ENCODE measurements around the gene DCUN1D3. TPM values are rescaled to one million over a fixed set of nuclear protein-coding genes. Genes with fewer than 3 reads are reported as not detected.
"Not testable (repeated sequence)": the region's sequence is repeated elsewhere in the genome, so short reads cannot be mapped to it uniquely, and the experiment has no call there.

The DCUN1D3 gene, protein sequence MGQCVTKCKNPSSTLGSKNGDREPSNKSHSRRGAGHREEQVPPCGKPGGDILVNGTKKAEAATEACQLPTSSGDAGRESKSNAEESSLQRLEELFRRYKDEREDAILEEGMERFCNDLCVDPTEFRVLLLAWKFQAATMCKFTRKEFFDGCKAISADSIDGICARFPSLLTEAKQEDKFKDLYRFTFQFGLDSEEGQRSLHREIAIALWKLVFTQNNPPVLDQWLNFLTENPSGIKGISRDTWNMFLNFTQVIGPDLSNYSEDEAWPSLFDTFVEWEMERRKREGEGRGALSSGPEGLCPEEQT
- total RNA-seq: 4.6 TPM

DNA sequence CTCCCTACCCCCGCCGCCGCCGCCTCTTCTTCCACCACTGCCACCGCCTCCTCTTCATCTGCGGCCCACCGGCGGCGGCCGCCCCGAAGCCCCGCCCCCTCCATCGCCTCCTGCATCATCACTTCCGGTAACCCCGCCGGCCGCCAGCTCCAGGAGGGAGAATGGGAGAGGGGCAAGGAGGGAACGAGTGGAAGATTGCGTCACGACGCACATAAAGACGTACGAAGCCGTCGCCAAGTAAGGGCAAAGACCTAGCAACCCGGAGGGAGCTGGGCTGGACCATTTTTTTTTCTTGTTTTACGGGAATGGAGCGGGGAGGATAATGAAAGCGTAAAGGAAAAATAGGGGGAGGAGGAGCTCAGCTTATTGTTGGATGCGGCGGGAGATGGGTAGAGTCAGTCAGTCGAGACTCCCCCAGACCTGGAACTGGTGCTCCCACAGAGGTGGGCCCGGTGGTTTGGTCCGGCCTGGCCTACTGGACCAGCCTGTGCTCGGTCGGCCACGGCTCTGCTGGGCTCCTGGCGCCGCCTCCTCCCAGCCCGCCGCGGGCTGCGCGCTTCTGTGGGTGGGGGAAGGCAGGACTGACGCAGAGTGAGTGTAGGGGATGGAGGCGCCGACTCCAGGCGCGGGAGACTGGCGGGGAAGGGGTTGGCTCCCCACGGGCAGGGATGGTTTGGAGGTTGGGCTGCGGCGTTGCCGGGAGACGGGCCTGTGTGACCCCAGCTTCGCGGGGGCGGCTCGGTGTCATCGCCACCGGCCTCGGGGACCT lies at the start of gene DCUN1D3, which contains the start of gene LYRM1:
DCUN1D3 (minus strand) TSS at position 60 of the 769 bp plus-strand sequence. CDS start 37,820 bp downstream, outside the sequence.
LYRM1 (plus strand) TSS at position 473 of the 769 bp plus-strand sequence. CDS start 14,785 bp downstream, outside the sequence.
- peak; percentile 71 to 95 (median 94) for DNase-seq (ENCODE audit: low read depth in 2 of 3, low spot score in 2 of 3)

DNA sequence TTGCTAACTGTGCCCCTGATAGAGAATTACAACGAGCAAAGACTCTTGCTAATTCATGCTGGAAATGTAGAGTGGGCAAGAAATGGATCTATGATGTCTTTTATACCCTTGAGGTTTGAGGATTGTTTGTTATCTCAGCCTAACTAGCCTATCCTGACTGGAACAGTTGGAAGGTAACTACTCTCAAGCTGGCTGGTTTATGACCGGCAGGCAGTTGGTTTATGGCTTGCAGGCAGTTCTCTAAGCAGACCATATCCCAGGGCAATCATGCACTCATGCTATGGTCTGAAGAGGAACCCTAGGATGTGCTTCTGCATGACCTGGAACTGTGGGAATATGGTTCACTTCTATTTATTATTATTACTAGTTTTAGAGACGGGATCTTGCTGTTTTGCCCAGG lies 49.5 kb upstream of the DCUN1D3 start:
- DNase-seq (ENCODE audit: low read depth in 2 of 3, low spot score in 2 of 3): no peak

DNA sequence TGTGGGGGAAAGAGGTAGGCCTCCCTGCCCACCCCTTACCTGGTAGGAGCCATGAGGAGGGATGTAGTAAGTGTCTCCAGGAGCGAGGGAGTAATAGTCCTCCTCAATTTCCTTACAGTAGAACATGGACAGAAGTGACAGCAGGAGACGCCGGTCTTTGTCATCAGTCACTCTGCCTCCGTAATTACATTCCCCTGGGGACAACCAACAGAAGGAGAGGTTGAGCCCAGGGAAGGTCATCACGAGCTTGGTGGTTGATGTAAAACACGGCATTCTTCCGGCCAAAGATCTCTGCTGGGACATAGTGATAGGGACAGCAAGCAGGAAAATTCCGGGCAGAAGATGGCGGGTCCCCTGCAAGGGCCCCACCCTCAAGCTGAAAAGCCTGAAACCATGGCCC lies 48.3 kb upstream of the DCUN1D3 start:
- DNase-seq (ENCODE audit: low read depth in 2 of 3, low spot score in 2 of 3): no peak

DNA sequence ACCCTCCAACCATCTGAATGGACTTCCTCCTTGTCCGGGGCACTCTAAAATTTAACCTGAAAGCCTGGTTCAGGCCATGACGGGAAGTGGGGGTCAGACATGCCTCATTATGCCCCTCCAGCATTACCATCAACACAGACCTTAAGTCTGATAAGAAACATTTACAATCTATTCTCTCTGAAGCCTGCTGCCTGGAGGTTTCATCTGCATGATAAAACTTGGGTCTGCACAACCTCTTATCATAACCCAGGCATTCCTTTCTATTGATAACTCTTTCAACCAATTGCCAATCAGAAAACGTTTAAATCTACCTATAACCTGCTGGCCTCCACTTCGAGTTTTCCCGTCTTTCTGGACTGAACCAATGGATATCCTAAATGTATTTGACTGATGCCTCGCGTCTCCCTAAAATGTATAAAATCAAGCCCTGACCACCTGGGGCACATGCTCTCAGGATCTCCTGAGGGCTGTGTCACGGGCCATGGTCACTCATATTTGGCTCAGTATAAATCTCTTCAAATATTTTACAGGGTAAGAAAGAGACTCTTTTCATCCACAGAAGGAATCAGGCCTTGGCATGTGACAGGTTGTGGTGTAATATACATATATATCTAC lies 46.0 kb upstream of the DCUN1D3 start:
- no peak for DNase-seq (ENCODE audit: low read depth in 2 of 3, low spot score in 2 of 3)

DNA sequence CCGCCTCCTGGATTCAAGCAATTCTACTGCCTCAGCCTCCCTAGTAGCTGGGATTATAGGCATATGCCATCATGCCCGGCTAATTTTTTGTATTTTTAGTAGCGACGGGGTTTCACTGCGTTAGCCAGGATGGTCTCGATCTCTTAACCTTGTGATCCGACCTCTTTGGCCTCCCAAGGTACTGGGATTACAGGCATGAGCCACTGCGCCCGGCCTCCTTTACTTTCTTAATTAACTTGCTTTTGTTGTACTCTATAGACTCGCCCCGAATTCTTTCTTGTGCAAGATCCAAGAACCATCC lies 45.4 kb upstream of the DCUN1D3 start:
- not testable (repeated sequence) for DNase-seq (ENCODE audit: low read depth in 2 of 3, low spot score in 2 of 3)

DNA sequence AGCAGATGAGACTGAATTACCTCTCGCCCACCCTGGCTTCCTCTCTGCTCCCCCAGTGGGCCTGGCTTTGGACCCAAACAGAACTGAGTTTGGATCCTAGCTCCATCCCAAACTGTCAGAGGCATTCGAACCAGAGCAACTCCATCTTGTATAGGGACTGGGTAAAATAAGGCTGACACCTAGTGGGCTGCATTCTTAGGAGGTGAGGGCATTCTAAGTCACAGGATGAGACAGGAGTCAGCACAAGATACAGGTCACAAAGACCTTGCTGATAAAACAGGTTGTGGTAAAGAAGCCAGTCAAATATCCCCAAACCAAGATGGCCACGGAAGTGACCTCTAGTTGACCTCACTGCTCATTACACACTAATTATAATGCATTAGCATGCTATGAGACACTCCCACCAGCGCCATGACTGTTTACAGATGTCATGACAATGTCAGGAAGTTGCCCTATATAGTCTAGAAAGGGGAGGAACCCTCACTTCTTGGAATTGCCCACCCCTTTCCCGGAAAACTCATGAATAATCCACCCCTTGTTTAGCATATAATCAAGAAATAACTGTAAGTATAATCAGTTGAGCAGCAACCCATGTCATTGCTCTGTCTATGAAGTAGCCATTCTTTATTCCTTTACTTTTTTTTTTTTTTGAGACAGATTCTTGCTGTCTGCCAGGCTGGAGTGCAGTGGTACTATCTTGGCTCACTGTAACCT lies 44.9 kb upstream of the DCUN1D3 start:
- peak in 2 of 3 donors; percentile 15 to 47 for DNase-seq (ENCODE audit: low read depth in 2 of 3, low spot score in 2 of 3)

DNA sequence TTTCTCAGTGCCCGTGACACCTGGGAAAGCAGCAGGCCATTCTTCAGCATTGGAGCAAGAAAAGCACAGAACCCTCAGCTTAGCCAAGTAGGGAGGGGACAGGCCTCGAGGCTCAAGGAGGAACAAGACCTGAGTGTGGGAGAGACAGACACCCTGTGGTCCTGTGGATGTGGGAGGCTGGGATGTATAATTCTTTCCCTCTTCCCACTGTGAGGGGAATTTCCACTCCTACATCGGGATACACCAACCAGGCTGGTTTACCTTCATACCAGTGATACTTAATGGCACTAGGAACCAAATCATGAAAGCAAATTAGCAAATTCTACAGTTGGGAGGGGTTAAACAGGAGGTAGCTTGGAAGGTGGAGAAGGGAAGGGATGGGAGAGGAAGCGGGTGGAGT lies 42.1 kb upstream of the DCUN1D3 start:
- no peak for DNase-seq (ENCODE audit: low read depth in 2 of 3, low spot score in 2 of 3)

DNA sequence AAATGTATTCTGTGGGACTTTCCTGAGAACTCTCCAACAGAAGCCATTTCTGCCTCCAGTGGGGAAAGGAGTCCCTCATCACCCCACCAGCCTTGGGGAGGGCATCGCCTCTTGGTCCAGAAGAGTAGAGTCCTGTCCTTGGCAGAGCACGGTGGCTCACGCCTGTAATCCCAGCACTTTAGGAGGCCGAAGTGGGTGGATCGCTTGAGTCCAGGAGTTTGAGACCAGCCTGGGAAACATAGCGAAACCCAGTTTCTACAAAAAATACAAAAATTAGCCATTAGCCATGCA lies 41.4 kb upstream of the DCUN1D3 start:
- no peak for DNase-seq (ENCODE audit: low read depth in 2 of 3, low spot score in 2 of 3)

DNA sequence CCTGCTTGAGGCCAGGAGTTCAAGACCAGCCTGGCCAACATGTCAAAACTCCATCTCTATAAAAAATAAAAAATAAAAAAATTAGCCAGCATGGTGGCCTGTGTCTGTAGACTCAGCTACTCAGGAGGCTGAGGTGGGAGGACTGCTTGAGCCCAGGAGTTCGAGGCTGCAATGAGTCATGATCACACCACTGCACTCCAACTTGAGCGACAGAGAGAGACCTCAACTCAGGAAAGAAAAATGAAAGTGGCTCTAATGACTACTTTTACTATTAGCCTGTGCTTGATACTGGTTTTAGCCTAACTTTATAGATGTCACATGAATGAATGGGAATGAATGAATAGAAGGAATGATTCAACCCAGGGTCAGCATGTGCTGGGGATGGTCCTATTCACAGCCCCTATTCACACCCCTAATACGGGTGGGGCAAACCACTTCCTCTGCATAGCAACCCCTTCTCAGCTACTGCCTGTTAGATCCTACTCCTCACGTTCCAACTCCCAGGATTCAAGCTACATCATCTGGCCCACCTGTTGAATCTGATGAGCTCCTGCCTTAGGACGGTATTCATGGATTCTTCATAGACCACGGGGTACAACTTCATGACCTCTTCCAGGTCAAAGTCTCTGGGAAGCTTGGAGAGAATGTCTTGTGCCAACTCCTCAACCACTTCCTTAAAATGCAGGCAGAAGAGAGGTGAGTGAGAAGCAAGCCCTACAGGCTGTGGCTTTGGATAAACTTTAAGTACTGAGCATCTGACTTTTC lies 40.9 kb upstream of the DCUN1D3 start:
- peak in 1 of 3 donors; percentile 41 for DNase-seq (ENCODE audit: low read depth in 2 of 3, low spot score in 2 of 3)

DNA sequence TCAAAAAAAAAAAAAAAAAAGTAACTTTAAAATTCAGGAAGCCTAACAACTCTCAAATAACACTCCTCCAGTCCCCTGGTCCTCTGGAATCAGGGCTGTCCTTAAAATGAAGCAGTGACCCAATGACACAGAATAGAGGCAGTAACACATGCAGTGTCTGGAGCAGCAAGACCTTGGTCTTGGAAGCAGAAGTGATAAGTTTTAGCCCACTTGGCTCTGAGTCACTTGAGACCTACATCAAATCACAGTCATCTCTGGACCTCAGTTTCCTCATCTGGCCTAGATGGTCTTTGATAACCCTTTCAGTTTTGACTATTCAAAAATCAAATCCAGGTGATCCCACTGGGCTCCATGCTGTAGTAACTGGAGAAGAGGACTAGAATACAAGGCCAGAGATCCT lies 39.5 kb upstream of the DCUN1D3 start:
- no peak for DNase-seq (ENCODE audit: low read depth in 2 of 3, low spot score in 2 of 3)

DNA sequence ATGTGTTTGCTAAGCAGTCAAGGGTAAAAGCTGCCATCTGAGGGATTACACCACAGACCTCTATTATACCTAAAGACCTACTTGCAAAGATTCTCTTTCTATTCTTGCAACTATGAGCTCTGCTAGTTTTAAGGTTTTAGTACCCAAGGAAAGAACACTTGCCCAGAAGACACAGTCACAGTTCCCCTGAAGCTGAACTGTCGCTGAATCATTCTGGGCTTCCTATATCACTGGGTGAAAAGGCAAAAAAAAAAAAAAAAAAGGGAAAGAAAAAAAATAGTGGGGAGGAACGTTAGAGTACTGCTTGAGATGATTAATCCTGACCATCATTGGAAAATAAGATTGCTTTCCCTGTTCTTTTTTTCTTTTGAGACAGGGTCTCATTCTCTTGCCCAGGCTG lies 38.3 kb upstream of the DCUN1D3 start:
- peak in 2 of 3 donors; percentile 52 to 57 for DNase-seq (ENCODE audit: low read depth in 2 of 3, low spot score in 2 of 3)

DNA sequence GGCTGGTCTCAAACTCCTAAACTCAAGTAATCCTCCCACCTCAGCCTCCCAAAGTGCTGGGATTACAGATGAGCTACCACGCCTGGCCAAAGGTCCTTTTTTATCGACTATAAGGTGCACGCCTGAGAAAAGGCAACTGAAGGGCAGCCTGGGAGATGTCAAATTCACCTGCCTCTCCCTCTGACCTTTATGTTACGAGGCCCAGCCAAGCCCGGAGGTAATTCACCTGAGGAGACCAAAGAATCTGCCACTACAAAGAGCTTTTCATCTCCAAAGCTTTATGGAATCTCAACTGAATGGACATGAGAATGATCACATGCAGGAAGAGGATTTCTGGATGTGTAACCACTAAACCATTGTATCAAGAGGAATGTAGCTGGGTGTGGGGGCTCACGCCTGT lies 37.6 kb upstream of the DCUN1D3 start:
- DNase-seq (ENCODE audit: low read depth in 2 of 3, low spot score in 2 of 3): no peak

DNA sequence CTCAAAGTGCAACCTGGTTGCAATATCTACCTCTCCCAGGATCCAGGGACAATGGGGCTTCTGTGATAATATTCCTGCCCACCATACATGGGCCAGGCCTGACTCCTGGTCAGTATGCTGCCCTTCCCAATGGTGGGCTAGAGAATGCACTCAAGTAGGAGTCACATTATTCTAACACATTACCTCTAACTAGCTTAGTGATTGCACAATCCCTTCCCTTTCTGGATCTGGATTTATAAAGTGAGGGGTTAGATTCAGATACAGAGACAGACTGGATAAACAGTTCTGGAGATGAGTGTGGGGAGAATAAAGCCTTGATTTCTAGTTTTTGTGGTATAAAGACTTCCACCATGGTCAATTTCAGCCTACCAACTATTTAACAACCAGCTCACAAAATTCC lies 33.4 kb upstream of the DCUN1D3 start:
- no peak for DNase-seq (ENCODE audit: low read depth in 2 of 3, low spot score in 2 of 3)

DNA sequence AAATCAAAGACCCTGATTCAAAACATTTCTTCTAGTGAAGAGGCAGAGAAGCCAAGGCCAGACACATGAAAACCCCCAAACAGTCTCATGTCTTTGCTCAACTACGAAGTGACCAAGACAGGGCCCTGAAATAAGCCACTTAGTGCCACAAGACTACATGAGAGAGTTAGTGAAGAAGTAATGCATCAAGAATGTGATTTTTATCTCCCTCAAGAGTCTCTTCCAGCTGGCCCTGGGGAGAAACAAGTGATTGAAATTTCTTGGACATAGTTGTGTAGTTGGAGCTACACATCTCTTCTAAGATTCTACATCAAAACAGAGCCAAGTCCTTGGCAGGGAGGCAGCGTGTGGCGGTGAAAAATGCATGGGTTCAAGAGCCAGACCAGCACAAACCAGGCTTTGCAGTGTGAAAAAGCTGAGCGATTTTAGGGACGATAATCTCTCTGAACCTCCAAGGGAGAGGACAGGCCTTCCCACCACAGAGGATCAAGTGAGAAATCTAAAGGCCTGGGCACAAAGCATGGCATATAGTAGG lies 31.0 kb upstream of the DCUN1D3 start:
- DNase-seq (ENCODE audit: low read depth in 2 of 3, low spot score in 2 of 3): no peak

DNA sequence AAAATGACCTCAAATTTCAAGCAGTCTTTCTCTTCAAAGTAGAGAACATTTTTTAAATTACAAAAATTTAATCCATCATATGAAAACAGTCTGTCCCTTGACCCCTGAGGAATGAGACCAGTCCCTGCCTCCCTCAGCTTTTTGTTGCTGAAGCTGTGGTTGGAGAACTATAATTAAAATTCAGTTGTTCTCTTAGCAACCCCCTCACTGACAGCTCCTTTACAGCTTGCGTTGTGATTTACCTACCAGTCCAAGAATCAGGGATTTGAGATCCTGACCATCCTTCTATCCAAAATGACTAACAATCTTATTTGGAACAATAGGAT lies 30.2 kb upstream of the DCUN1D3 start:
- no peak for DNase-seq (ENCODE audit: low read depth in 2 of 3, low spot score in 2 of 3)

DNA sequence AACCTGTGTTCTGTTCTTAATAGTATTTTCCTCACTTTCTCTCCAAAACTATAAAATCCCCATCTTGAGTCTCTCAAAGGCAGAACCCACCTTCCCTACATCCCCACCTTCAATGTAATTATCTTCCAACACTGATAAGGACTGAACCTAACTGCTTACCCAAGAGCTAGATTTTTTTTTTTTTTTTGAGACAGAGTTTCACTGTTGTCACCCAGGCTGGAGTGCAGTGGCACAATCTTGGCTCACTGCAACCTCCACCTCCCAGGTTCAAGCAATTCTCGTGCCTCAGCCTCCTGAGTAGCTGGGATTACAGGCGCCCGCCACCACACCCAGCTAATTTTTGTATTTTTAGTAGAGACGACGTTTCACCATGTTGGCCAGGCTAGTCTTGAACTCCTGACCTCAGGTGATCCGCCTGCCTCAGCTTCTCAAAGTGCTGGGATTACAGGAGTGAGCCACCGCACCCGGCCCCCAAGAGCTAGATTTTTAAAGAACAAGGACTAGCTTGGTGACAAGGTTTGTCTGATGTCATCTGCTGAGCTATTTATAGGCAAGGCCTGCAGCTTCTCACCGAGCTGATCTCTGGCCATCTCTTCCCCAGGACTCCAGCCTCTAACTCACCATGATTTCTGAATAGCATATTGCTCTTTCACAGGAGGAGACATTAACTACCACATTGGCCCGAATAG lies 29.7 kb upstream of the DCUN1D3 start:
- not testable (repeated sequence) for DNase-seq (ENCODE audit: low read depth in 2 of 3, low spot score in 2 of 3)

DNA sequence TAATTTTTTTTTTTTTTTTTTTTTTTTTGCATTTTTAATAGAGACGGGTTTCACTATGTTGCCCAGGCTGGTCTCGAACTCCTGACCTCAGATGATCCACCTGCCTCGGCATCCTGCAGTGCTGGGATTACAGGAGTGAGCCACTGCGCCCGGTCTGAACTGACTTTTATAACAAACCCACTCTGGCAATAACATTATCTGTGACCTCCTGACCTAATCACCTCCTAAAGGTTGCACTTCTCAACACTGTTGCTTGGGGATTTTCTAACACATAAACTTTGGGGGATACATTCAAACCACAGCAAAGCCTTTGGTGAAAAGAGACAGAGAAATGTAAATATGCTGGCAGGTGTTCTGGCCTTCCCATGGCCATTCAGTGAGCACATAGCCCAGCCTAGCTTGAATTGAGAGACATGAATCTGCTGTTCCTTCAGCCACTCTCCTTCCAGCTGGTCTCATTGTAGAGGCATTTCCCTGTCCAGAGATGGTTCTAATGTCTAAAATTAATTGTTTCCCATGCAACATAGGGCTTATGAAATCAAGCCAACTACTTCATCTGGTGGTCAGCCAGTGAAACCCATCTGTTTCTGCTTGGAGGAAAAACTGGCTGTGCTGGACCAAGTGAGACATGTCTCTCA lies 28.7 kb upstream of the DCUN1D3 start:
- DNase-seq (ENCODE audit: low read depth in 2 of 3, low spot score in 2 of 3): no peak

DNA sequence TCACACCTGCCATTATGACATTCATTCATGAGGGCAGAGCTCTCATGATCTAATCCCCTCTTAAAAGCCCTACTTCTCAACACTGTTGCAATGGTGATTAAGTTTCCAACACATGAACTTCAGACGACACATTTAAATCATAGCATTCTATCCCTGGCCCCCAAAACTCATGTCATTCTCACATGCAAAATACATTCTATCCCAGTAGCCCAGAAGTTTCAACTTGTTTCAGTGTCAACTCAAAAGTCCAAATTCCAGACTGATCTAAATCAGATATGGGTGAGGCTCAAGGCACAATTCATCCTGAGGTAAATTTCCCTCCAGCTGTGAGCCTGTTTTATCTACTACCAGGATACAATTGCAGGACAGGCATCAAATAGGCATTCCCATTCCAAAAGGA lies 25.6 kb upstream of the DCUN1D3 start:
- DNase-seq (ENCODE audit: low read depth in 2 of 3, low spot score in 2 of 3): no peak

DNA sequence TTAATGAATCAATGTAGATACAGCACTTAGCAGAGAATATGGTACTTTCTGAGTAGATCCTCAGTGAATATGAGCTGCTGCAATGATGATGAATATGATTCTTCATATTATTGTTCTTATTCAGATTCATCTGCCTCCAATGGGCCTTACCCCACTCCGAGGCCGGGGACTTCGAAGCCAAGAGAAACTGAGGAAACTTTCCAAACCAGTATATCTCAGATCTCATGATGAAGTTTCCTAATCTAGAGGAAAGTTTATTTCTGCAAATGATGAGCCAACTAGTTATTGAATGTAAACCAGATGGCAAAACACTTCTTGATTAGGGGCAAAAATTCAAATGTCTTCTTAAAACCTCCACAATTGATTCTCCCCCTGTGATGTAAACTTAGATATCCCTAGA lies 23.7 kb upstream of the DCUN1D3 start:
- no peak for DNase-seq (ENCODE audit: low read depth in 2 of 3, low spot score in 2 of 3)
